GF-D8 (cell line): ENCODE results near the gene SMAD6.

Source experiments
- DNase-seq: peaks from one replicate; lab custom pipeline; 2025; lab: John Stamatoyannopoulos, UW

Gene SMAD6

GRCh38 chr15:66702035-66702786 is at the start of gene SMAD6:
TSS of gene SMAD6 (plus strand) at chr15:66702236. CDS start at chr15:66703259, 1,023 bp downstream.
- peak; percentile 92 for DNase-seq

- no peak for DNase-seq
Measured at GRCh38 chr15:66652806-66653205, 49.2 kb upstream of the SMAD6 start.

- DNase-seq, result no peak
Measured at GRCh38 chr15:66653398-66653797, 48.6 kb upstream of the SMAD6 start.

GRCh38 chr15:66653852-66654251 is 48.2 kb upstream of the SMAD6 start:
- DNase-seq, result no peak

- DNase-seq, result no peak
Measured at GRCh38 chr15:66654361-66654738, 47.7 kb upstream of the SMAD6 start.

- DNase-seq, result no peak
Measured at GRCh38 chr15:66654739-66655375, 47.2 kb upstream of the SMAD6 start.

- no peak for DNase-seq
Measured at GRCh38 chr15:66655511-66655910, 46.5 kb upstream of the SMAD6 start.

GRCh38 chr15:66655997-66656396 is 46.0 kb upstream of the SMAD6 start:
- DNase-seq, result no peak

GRCh38 chr15:66657185-66658020 is 44.6 kb upstream of the SMAD6 start:
- DNase-seq, result no peak

- DNase-seq, result no peak
Measured at GRCh38 chr15:66658044-66658443, 44.0 kb upstream of the SMAD6 start.

GRCh38 chr15:66658855-66659254 is 43.2 kb upstream of the SMAD6 start:
- no peak for DNase-seq

GRCh38 chr15:66659384-66659783 is 42.7 kb upstream of the SMAD6 start:
- DNase-seq, result no peak

GRCh38 chr15:66661432-66662096 is 40.5 kb upstream of the SMAD6 start:
- no peak for DNase-seq

- no peak for DNase-seq
Measured at GRCh38 chr15:66662522-66662921, 39.5 kb upstream of the SMAD6 start.

GRCh38 chr15:66663664-66664063 is 38.4 kb upstream of the SMAD6 start:
- no peak for DNase-seq

GRCh38 chr15:66670175-66670574 is 31.9 kb upstream of the SMAD6 start:
- no peak for DNase-seq

GRCh38 chr15:66670762-66671580 is 31.1 kb upstream of the SMAD6 start:
- no peak for DNase-seq

GRCh38 chr15:66672867-66673266 is 29.2 kb upstream of the SMAD6 start:
- no peak for DNase-seq

GRCh38 chr15:66673410-66674322 is 28.4 kb upstream of the SMAD6 start:
- DNase-seq, result no peak

GRCh38 chr15:66674756-66675155 is 27.3 kb upstream of the SMAD6 start:
- no peak for DNase-seq
